DMS 273 (cell line): Measurements from ENCODE around the gene PTPN1.

ENCODE experiments used
- DNase-seq: peaks from one replicate; lab custom pipeline; 2025; ENCODE audit not compliant: unreplicated experiment; lab: John Stamatoyannopoulos, UW

The PTPN1 gene

GRCh38 chr20:50628853-50629669 is 118.9 kb downstream of the PTPN1 start:
- no peak for DNase-seq

DNA sequence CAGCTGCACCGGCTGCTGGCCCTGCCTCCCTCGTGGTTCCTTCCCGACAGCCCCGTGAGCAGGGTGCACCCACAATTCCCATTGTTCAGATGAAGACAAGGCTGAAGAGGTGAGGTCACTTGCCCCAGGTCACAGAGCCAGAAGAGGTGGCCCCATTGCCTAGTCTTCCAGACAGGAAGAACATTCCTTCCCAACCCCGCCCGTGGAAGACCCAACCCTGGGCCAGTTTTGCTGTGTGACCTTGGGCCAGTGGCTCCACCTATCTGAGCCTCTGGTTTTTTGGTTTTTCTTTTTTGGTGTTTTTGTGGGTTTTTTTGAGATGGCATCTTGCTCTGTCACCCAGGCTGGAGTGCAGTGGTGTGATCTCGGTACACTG is 119.5 kb downstream of the PTPN1 start:
- DNase-seq = no peak

GRCh38 chr20:50630578-50631263 is 120.5 kb downstream of the PTPN1 start:
- DNase-seq = no peak

- no peak for DNase-seq
Observed at GRCh38 chr20:50632236-50632635, 122.1 kb downstream of the PTPN1 start.

- no peak for DNase-seq
Observed at GRCh38 chr20:50632701-50633100, 122.5 kb downstream of the PTPN1 start.

GRCh38 chr20:50633361-50633760 is 123.2 kb downstream of the PTPN1 start:
- DNase-seq = no peak

GRCh38 chr20:50634191-50634590 is 124.0 kb downstream of the PTPN1 start:
- DNase-seq = no peak
